Smooth muscle cell (in vitro differentiated cells): ENCODE measurements around the gene ARHGAP26. TPM values are rescaled to one million over a fixed set of nuclear protein-coding genes. Genes with fewer than 3 reads are reported as not detected.

Source experiments
- DNase-seq: peaks from one replicate; lab custom pipeline; 2025; ENCODE audit not compliant: unreplicated experiment; lab: John Stamatoyannopoulos, UW
- H2AFZ ChIP-seq: fragments of 200-600 bp; sonication (generic); 2 replicates; pipeline ENCODE4 v1.6.0; 2016; ENCODE audit warnings: antibody characterized with exemption, low read depth, mild to moderate bottlenecking
- H3F3A ChIP-seq: fragments of 200-600 bp; sonication (generic); 2 replicates; pipeline ENCODE4 v1.6.0; 2017; ENCODE audit warnings: antibody characterized with exemption, low read depth
- H3K27ac ChIP-seq: fragments of 200-600 bp; sonication (generic); 2 replicates; pipeline ENCODE4 v1.5.1; 2016; ENCODE audit warnings: low read depth, mild to moderate bottlenecking
- H3K27me3 ChIP-seq: fragments of 200-600 bp; sonication (generic); 2 replicates; pipeline ENCODE4 v1.6.1; 2016; ENCODE audit warnings: low read depth, mild to moderate bottlenecking
- H3K36me3 ChIP-seq: fragments of 200-600 bp; sonication (generic); 2 replicates; pipeline ENCODE4 v1.5.1; 2016; ENCODE audit warnings: low read depth
- H3K4me1 ChIP-seq: fragments of 200-600 bp; sonication (generic); 2 replicates; pipeline ENCODE4 v1.5.1; 2016; ENCODE audit warnings: low read depth
- H3K4me2 ChIP-seq: fragments of 200-600 bp; sonication (generic); 2 replicates; pipeline ENCODE4 v1.6.0; 2016; ENCODE audit warnings: mild to moderate bottlenecking
- H3K4me3 ChIP-seq: fragments of 200-600 bp; sonication (generic); 2 replicates; pipeline ENCODE4 v1.5.1; 2016; ENCODE audit warnings: mild to moderate bottlenecking
- H3K79me2 ChIP-seq: fragments of 200-600 bp; sonication (generic); 2 replicates; pipeline ENCODE4 v1.6.0; 2016; ENCODE audit warnings: low read depth, mild to moderate bottlenecking
- H3K9ac ChIP-seq: fragments of 200-600 bp; sonication (generic); 2 replicates; pipeline ENCODE4 v1.6.0; 2016; ENCODE audit warnings: low read depth
- H3K9me3 ChIP-seq: fragments of 200-600 bp; sonication (generic); replicated peaks from 2 replicates; pipeline ENCODE4 v1.5.1; 2016; ENCODE audit warnings: low read depth
- H4K20me1 ChIP-seq: fragments of 200-600 bp; sonication (generic); 2 replicates; pipeline ENCODE4 v1.6.0; 2016; ENCODE audit warnings: low read depth
- WGBS: methylation state at CpG from one replicate; pipeline ENCODE4 v1.1.7; 2016; ENCODE audit warnings: low lambda C conversion rate; 5-methylcytosine and 5-hydroxymethylcytosine counted together
- polyA plus RNA-seq: library from polyadenylated mRNA; unstranded; fragments of >200 nt; fragmentation: Nextera tagmentation; extraction: Ambion mirVana; gene quantifications from 2 replicates; pipeline ENCODE4 v1.2.1, GENCODE V29; 2016
- total RNA-seq: library from RNA; depleted of rRNA; stranded (reverse); fragments of >200 nt; gene quantifications from 2 replicates; pipeline ENCODE4 v1.2.3, GENCODE V29; 2014
- TF ChIP-seq, protein P1 (sequence below): fragments of 200-600 bp; sonication (generic); IDR thresholded peaks from 2 replicates; pipeline ENCODE4 v1.5.1; 2017; ENCODE audit warnings: borderline replicate concordance, mild to moderate bottlenecking, antibody characterized with exemption; ENCODE audit not compliant: insufficient read depth, poor library complexity, severe bottlenecking

ARHGAP26 gene
- total and polyA plus RNA-seq, 2 experiments from 2014 or later: 2.2 to 5.1 TPM

DNA sequence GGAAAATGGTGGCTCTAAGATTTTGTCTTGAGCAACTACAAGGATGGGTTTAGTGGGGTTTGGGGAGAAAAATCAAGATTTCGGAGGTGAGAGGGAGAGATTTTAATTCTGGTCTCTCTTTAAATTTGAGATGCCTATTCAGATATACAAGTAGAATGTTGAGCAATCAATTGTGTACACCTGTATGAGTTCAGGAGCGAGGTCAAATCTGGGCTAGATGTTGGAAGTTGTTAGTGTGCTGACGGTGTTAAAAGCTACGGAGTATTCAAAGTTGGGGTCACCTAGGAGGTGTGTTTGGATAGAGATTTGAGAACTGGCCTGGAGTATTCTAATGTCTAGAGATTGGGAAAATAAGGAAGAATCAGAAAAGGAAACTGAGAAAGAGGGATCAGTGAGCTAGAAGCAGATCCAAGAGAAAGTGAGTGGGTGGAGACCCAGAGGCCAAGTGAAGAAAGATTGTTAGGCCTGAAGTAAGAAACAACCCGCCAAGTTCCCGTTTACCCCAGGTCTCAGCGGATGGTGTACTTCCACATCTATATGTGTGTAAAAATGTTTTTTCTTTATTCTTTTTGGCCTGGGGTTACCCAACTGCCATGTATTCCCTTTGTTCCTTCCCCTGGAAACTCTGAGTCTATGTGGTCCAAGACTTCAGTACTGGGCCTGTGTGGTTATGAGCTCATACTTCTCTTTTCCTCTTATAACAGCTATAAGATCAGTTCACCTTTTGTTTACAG is 11.9 kb upstream of the ARHGAP26 start:
- Histone ChIP-seq H4K20me1 (no peaks in the 10 kb centered on the region), H3K9me3 (no peaks in the 10 kb centered on the region), H3K27ac (no peak overlapping the region), H3K36me3 (no peaks in the 10 kb centered on the region), H3K4me1 (no peaks in the 10 kb centered on the region), H3K9ac (no peak overlapping the region), H3K79me2 (no peaks in the 10 kb centered on the region), H3K27me3 (no peaks in the 10 kb centered on the region), H2AFZ (no peak overlapping the region), H3F3A (no peaks in the 10 kb centered on the region), H3K4me3 (no peak overlapping the region), H3K4me2 (no peak overlapping the region)
- no peak for DNase-seq
- 96% methylated on average over 7 of the region's 7 CpGs for WGBS
- TF ChIP-seq, protein P1, sequence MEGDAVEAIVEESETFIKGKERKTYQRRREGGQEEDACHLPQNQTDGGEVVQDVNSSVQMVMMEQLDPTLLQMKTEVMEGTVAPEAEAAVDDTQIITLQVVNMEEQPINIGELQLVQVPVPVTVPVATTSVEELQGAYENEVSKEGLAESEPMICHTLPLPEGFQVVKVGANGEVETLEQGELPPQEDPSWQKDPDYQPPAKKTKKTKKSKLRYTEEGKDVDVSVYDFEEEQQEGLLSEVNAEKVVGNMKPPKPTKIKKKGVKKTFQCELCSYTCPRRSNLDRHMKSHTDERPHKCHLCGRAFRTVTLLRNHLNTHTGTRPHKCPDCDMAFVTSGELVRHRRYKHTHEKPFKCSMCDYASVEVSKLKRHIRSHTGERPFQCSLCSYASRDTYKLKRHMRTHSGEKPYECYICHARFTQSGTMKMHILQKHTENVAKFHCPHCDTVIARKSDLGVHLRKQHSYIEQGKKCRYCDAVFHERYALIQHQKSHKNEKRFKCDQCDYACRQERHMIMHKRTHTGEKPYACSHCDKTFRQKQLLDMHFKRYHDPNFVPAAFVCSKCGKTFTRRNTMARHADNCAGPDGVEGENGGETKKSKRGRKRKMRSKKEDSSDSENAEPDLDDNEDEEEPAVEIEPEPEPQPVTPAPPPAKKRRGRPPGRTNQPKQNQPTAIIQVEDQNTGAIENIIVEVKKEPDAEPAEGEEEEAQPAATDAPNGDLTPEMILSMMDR: no peak

DNA sequence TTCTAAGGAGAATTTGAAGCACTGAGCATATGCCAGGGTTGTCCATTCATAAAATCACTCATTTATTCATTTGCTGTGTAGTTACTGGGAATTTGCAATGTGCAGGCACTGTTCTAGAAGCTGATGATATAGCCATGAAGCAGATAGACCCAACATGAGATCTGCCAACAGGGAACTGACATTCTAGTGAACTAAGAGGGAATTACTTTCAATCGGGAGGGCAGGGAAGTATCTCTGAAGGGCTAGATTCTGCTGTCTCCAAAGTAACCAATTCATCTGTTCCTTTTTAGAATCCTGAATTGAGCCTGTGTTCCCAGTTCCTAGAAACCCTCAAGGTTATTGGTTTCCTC is 11.4 kb upstream of the ARHGAP26 start:
- H3K27ac ChIP-seq: no peak overlapping the region

DNA sequence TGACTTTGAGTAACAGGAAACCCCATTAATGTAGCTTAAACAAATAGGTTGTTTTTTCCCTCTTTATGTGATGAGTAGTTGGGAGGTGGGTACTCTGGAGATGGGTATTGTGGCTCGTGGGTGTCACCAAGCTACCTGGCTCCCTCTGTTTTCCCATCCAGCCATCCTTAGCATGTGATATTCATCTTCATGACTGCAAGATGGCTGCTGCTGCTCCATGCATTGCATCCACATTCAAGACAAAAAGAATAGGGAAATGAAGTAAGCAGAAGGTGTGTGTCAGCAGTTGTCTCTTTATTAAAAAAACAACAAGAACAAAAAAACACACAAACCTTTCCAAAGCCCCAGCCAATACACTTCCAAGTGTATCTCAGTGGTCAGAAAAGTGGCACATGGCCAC is 6.5 kb upstream of the ARHGAP26 start:
- Histone ChIP-seq H3K27ac (no peak overlapping the region), H3K4me2 (no peak overlapping the region), H3K4me1 (no peaks in the 10 kb centered on the region), H3K27me3 (no peaks in the 10 kb centered on the region), H3K36me3 (no peaks in the 10 kb centered on the region), H4K20me1 (no peaks in the 10 kb centered on the region), H3K4me3 (no peak overlapping the region), H2AFZ (no peak overlapping the region), H3F3A (no peaks in the 10 kb centered on the region), H3K9me3 (no peaks in the 10 kb centered on the region), H3K79me2 (no peaks in the 10 kb centered on the region), H3K9ac (no peak overlapping the region)
- no peak for DNase-seq
- WGBS: 85% methylated on average over 1 of the region's 1 CpG
- TF ChIP-seq, protein P1: no peak

More for the DNA sequence above, 11.4 kb upstream of the ARHGAP26 start:
- TF ChIP-seq, protein P1: no peak
- Histone ChIP-seq H3K79me2 (no peaks in the 10 kb centered on the region), H3K9ac (no peak overlapping the region), H4K20me1 (no peaks in the 10 kb centered on the region), H3K4me1 (no peaks in the 10 kb centered on the region), H3K27me3 (no peaks in the 10 kb centered on the region), H2AFZ (no peak overlapping the region), H3K4me2 (no peak overlapping the region), H3K36me3 (no peaks in the 10 kb centered on the region), H3F3A (no peaks in the 10 kb centered on the region), H3K4me3 (no peak overlapping the region), H3K9me3 (no peaks in the 10 kb centered on the region)
- 100% methylated on average over 1 of the region's 1 CpG for WGBS
- no peak for DNase-seq

DNA sequence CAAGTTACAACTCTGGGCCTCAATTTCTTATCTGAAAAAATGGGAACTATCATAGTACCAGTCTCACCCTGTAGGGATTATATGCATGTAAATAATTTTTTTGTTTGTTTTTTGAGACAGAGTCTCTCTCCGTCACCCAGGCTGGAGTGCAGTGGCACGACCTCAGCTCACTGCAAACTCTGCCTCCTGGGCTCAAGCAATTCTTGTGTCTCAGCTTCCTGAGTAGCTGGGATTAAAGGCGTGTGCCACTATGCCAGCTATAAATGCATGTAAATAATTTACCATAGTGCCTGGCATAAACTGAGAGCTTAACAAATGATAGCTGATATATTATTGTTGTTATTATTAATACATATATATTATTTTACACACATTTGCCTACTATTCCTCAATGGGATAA is 3.0 kb upstream of the ARHGAP26 start:
- no peak overlapping the region for H3K4me3 ChIP-seq
- no peak for DNase-seq
- H3K27me3 ChIP-seq: peaks cover 12% of the 10 kb centered on the region
- TF ChIP-seq, protein P1: no peak
- no peaks in the 10 kb centered on the region for H3K79me2 ChIP-seq
- 93% methylated on average over 3 of the region's 3 CpGs for WGBS
- H3K36me3 ChIP-seq: no peaks in the 10 kb centered on the region
- no peaks in the 10 kb centered on the region for H3K9me3 ChIP-seq
- no peak overlapping the region for H3K27ac ChIP-seq
- no peak overlapping the region for H3K9ac ChIP-seq
- peaks cover 3% of the 10 kb centered on the region for H3K4me1 ChIP-seq
- H4K20me1 ChIP-seq: no peaks in the 10 kb centered on the region
- no peaks in the 10 kb centered on the region for H3F3A ChIP-seq
- H3K4me2 ChIP-seq: no peak overlapping the region
- no peak overlapping the region for H2AFZ ChIP-seq
